Muscle of leg (tissue), 11 donors: ENCODE measurements around the gene SDR39U1. TPM values are rescaled to one million over a fixed set of nuclear protein-coding genes. Genes with fewer than 3 reads are reported as not detected.
A peak's percentile ranks its signal among the peaks of the same experiment; 100 is the strongest.
"Not testable (repeated sequence)": the region's sequence is repeated elsewhere in the genome, so short reads cannot be mapped to it uniquely, and the experiment has no call there.

Source experiments
- DNase-seq: peaks from one replicate; pipeline ENCODE4 v3.0.0; 2013
- H3K27ac ChIP-seq: one replicate; pipeline ENCODE4 v1.5.1; 2013; ENCODE audit warnings: mild to moderate bottlenecking, low read length, control low read depth
- H3K27me3 ChIP-seq: one replicate; pipeline ENCODE4 v1.6.1; 2013; ENCODE audit warnings: low read length; ENCODE audit not compliant: control insufficient read depth, insufficient read depth
- H3K36me3 ChIP-seq: one replicate; pipeline ENCODE4 v1.6.1; 2013; ENCODE audit warnings: low read length; ENCODE audit not compliant: control insufficient read depth, insufficient read depth
- H3K4me1 ChIP-seq: one replicate; pipeline ENCODE4 v1.6.1; 2013; ENCODE audit warnings: low read length; ENCODE audit not compliant: control insufficient read depth, insufficient read depth
- H3K4me3 ChIP-seq: one replicate; pipeline ENCODE4 v1.5.1; 2013; ENCODE audit warnings: low read length, control low read depth
- H3K9me3 ChIP-seq: replicated peaks from 2 replicates; pipeline ENCODE4 v1.6.1; 2013; ENCODE audit warnings: low read depth, low read length; ENCODE audit not compliant: control insufficient read depth
- WGBS: methylation state at CpG from one replicate; pipeline ENCODE4 v1.1.5; 2013; ENCODE audit warnings: missing lambda C conversion rate; ENCODE audit not compliant: insufficient coverage; 5-methylcytosine and 5-hydroxymethylcytosine counted together
- polyA plus RNA-seq, 8 donors: library from polyadenylated mRNA; unstranded; fragments of 120-200 nt; gene quantifications; one replicate each; pipeline versions ENCODE4 v1.2.1 to v1.2.3, GENCODE V29; 2013; ENCODE audit warnings: inconsistent platforms in 1 of 8, low replicate concordance in 1 of 8; ENCODE audit not compliant: insufficient read length in 8 of 8, insufficient read depth in 1 of 8
- total RNA-seq: library from RNA; stranded (reverse); fragments of 120-200 nt; gene quantifications from one replicate; pipeline ENCODE4 v1.2.4, GENCODE V29; 2013

Gene SDR39U1
- total and polyA plus RNA-seq, 9 donors = 18.8 to 65.3 (median 52.7) TPM

DNA sequence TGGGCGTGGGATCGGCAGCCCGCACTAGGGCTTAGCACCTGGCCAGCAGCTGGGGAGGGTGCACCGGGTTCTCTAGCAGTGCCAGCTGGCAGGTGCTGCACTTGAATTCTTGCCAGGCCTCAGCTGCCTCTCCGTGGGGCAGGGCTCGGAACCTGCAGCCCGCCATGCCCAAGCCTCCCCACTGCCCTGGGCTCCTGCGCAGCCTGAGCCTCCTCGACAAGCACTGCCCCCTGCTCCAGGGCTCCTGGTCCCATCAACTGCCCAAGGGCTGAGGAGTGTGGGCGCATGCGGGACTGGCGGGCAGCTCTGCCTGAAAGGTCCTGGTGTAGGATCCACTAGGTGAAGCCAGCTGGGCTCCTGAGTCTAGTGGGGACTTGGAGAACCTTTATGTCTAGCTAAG is 30.6 kb upstream of the SDR39U1 start:
- DNase-seq = no peak
- Histone ChIP-seq H3K27ac (no peak overlapping the region), H3K4me1 (no peaks in the 10 kb centered on the region), H3K9me3 (no peaks in the 10 kb centered on the region), H3K27me3 (no peaks in the 10 kb centered on the region), H3K4me3 (no peak overlapping the region), H3K36me3 (no peaks in the 10 kb centered on the region)
- 71% methylated on average over 10 of the region's 12 CpGs for WGBS

- WGBS = no CpG with 5 or more reads among the region's 2 CpGs
- H3K27ac ChIP-seq, H3K36me3 ChIP-seq, DNase-seq, H3K4me1 ChIP-seq, H3K9me3 ChIP-seq, H3K27me3 ChIP-seq, H3K4me3 ChIP-seq: not testable (repeated sequence)
Measured at GRCh38 chr14:24470450-24470849, 27.9 kb upstream of the SDR39U1 start.

GRCh38 chr14:24465805-24466204 is 23.2 kb upstream of the SDR39U1 start:
- WGBS = no CpG with 5 or more reads among the region's 3 CpGs
- Histone ChIP-seq H3K9me3 (no peaks in the 10 kb centered on the region), H3K4me1 (no peaks in the 10 kb centered on the region), H3K36me3 (no peaks in the 10 kb centered on the region), H3K4me3 (no peak overlapping the region), H3K27ac (no peak overlapping the region), H3K27me3 (no peaks in the 10 kb centered on the region)
- no peak for DNase-seq

DNA sequence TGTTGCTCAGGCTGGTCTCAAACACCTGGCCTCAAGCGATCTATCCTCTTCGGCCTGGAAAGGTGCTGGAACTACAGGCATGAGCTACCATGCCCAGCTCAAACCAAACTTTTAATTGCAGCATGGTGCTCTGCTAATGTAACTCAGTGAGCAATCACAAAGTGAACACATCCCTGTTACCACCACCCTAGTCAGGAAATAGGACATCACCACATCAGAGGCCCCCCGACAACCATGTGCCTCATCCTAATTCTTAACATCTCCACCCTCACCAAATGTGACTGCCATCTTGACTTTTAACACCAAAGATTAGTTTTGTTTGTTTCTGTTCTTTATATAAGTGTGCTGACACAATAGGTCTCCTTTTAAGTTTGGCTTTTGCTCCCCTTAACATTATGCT is 22.8 kb upstream of the SDR39U1 start:
- no peak overlapping the region for H3K27ac ChIP-seq

GRCh38 chr14:24463884-24464785 is 21.6 kb upstream of the SDR39U1 start:
- WGBS = 18% methylated on average over 2 of the region's 4 CpGs
- Histone ChIP-seq H3K9me3 (no peaks in the 10 kb centered on the region), H3K4me3 (no peak overlapping the region), H3K27ac (no peak overlapping the region), H3K36me3 (no peaks in the 10 kb centered on the region), H3K4me1 (peaks cover 2% of the 10 kb centered on the region), H3K27me3 (no peaks in the 10 kb centered on the region)
- no peak for DNase-seq

More for the DNA sequence above, 22.8 kb upstream of the SDR39U1 start:
- no peaks in the 10 kb centered on the region for H3K4me1 ChIP-seq
- H3K4me3 ChIP-seq = no peak overlapping the region
- DNase-seq = no peak
- H3K27me3 ChIP-seq = no peaks in the 10 kb centered on the region
- no peaks in the 10 kb centered on the region for H3K36me3 ChIP-seq
- no peaks in the 10 kb centered on the region for H3K9me3 ChIP-seq
- 90% methylated on average over 2 of the region's 3 CpGs for WGBS

GRCh38 chr14:24463017-24463883 is 20.7 kb upstream of the SDR39U1 start:
- no peaks in the 10 kb centered on the region for H3K9me3 ChIP-seq
- no peaks in the 10 kb centered on the region for H3K36me3 ChIP-seq
- 33% methylated on average over 1 of the region's 5 CpGs for WGBS
- H3K4me1 ChIP-seq = peaks cover 2% of the 10 kb centered on the region
- no peak for DNase-seq
- H3K27ac ChIP-seq = no peak overlapping the region
- H3K27me3 ChIP-seq = no peaks in the 10 kb centered on the region
- no peak overlapping the region for H3K4me3 ChIP-seq

DNA sequence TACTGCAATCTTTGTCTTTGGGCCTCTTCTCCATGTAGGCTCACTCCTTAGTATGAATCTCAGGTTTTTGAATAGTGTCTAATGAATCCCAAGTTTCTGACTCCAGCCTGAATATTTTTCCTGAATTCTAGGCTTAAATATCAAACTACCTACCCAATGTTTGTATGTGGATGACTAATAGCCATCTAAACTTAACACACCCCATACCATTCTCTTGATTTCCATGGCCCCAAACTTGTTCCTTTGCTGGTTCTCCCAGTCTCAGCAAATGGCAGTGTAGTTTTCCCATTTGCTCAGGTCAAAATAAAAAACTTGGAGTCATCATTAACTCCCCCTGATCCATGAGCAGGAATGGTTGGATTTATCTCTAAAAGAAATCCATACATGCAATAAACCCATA is 18.8 kb upstream of the SDR39U1 start:
- no peak for DNase-seq
- Histone ChIP-seq H3K4me3 (no peak overlapping the region), H3K36me3 (no peaks in the 10 kb centered on the region), H3K4me1 (peaks cover 2% of the 10 kb centered on the region), H3K9me3 (no peaks in the 10 kb centered on the region), H3K27me3 (no peaks in the 10 kb centered on the region), H3K27ac (no peak overlapping the region)

- Histone ChIP-seq H3K4me3 (no peak overlapping the region), H3K36me3 (no peaks in the 10 kb centered on the region), H3K9me3 (peaks cover 2% of the 10 kb centered on the region), H3K27me3 (no peaks in the 10 kb centered on the region), H3K4me1 (peaks cover 2% of the 10 kb centered on the region), H3K27ac (no peak overlapping the region)
- no peak for DNase-seq
- 67% methylated on average over 1 of the region's 3 CpGs for WGBS
Measured at GRCh38 chr14:24459331-24459730, 16.8 kb upstream of the SDR39U1 start.

GRCh38 chr14:24458736-24459135 is 16.2 kb upstream of the SDR39U1 start:
- DNase-seq = peak; percentile 33
- Histone ChIP-seq H3K9me3 (peaks cover 2% of the 10 kb centered on the region), H3K27ac (no peak overlapping the region), H3K27me3 (no peaks in the 10 kb centered on the region), H3K4me1 (peaks cover 2% of the 10 kb centered on the region), H3K4me3 (no peak overlapping the region), H3K36me3 (no peaks in the 10 kb centered on the region)
- WGBS = no CpG with 5 or more reads among the region's 1 CpG

GRCh38 chr14:24456980-24457379 is 14.4 kb upstream of the SDR39U1 start:
- no peaks in the 10 kb centered on the region for H3K27me3 ChIP-seq

More at GRCh38 chr14:24456980-24457379, 14.4 kb upstream of the SDR39U1 start:
- Histone ChIP-seq H3K27ac (no peak overlapping the region), H3K36me3 (no peaks in the 10 kb centered on the region), H3K4me1 (peaks cover 2% of the 10 kb centered on the region), H3K9me3 (peaks cover 2% of the 10 kb centered on the region), H3K4me3 (no peak overlapping the region)
- DNase-seq = no peak
